Measurements from ENCODE around the gene PHACTR3. TPM values are rescaled to one million over a fixed set of nuclear protein-coding genes. Genes with fewer than 3 reads are reported as not detected.

The PHACTR3 gene
- total RNA-seq, 1 experiment from 2014 or later: 30.6 TPM

DNA sequence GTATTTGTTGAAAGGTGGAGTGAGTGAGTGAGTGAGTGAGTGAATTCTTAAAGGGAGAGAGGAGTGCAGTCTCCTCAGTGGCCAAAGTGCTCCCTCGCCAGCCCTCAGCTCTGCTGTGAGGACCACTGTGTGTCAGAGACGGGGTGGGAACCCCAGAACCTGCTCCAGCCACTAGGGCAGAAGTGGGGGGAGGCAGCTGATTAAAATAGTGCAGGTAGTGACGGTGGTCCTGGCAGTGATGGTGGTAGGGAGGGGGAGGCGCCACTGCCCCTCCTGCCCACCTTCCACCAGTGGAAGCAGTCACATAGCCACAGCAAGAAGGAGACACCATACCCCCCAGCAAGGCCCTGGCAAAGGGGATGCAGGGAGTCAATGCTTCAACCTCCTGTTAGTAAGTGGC, 133.5 kb downstream of the PHACTR3 start:
- BruUV-seq (replicated peaks): no TSS peak
- no peaks in the 10 kb centered on the region for H3K79me2 ChIP-seq (ENCODE audit: low read length)
- no peaks in the 10 kb centered on the region for H4K20me1 ChIP-seq (ENCODE audit: low read length)
- intact Hi-C loops (cut with micrococcal nuclease): no loop called here
- ATAC-seq (no peak), DNase-seq (no peak)
- no peaks in the 10 kb centered on the region for H3K9me2 ChIP-seq (replicated peaks; ENCODE audit: low read length)
- no peak overlapping the region for H2AFZ ChIP-seq (ENCODE audit: low read length)
- H3K27me3 ChIP-seq (ENCODE audit: low read length): peaks cover 84% of the 10 kb centered on the region
- H3K36me3 ChIP-seq (ENCODE audit: low read depth, low read length): no peaks in the 10 kb centered on the region
- H3K9me3 ChIP-seq (ENCODE audit: low read length): no peaks in the 10 kb centered on the region
- CTCF ChIA-PET: interaction anchor here (0.5 kb wide), 1 partner anchor 128 kb away, joined by 4 read pairs; no protein-coding TSS in a partner anchor
- H3K4me3 ChIP-seq (ENCODE audit: low read length): no peak overlapping the region
- no peak overlapping the region for H3K27ac ChIP-seq (ENCODE audit: low read length)
- TF ChIP-seq EZH2phosphoT487 (IDR thresholded peaks at IDR 0.05; ENCODE audit: borderline replicate concordance, low read length): no peak
- TF ChIP-seq, protein P1, sequence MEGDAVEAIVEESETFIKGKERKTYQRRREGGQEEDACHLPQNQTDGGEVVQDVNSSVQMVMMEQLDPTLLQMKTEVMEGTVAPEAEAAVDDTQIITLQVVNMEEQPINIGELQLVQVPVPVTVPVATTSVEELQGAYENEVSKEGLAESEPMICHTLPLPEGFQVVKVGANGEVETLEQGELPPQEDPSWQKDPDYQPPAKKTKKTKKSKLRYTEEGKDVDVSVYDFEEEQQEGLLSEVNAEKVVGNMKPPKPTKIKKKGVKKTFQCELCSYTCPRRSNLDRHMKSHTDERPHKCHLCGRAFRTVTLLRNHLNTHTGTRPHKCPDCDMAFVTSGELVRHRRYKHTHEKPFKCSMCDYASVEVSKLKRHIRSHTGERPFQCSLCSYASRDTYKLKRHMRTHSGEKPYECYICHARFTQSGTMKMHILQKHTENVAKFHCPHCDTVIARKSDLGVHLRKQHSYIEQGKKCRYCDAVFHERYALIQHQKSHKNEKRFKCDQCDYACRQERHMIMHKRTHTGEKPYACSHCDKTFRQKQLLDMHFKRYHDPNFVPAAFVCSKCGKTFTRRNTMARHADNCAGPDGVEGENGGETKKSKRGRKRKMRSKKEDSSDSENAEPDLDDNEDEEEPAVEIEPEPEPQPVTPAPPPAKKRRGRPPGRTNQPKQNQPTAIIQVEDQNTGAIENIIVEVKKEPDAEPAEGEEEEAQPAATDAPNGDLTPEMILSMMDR (conservative IDR thresholded peaks at IDR 0.05; ENCODE audit: low read depth, low read length): no peak
- TF ChIP-seq EZH2 (IDR thresholded peaks at IDR 0.05; ENCODE audit: low read length, unreplicated experiment): no peak
- POLR2A ChIA-PET (ENCODE audit: unreplicated experiment): no interaction called here
- no peaks in the 10 kb centered on the region for H3K4me1 ChIP-seq (ENCODE audit: insufficient read depth, low read length)
- H3K4me2 ChIP-seq (ENCODE audit: low read length): no peak overlapping the region
- H3K9ac ChIP-seq (ENCODE audit: low read length): no peak overlapping the region
- H3F3A ChIP-seq (ENCODE audit: low read length, unreplicated experiment): no peaks in the 10 kb centered on the region

DNA sequence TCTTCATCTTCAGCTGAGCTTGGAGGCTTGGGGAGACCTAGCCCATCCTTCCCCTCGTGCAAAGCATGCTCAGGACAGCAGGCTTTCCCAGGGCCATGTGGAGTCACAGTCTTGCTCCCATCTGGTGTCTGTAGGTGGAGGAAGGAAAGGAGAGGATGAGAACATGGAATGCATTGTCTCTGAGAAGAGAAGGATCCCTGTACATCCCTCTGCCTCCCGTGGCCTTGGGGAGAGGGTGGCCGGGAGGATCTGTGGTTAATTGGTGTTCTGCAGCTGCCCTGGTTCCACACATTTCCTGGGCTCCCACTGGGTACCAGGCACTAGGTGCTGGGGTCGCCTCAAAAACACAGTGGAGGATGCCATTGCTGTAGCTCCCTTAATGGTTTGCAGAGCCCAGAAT, 134.5 kb downstream of the PHACTR3 start:
- H3K36me3 ChIP-seq (ENCODE audit: low read depth, low read length): no peaks in the 10 kb centered on the region
- POLR2A ChIA-PET (ENCODE audit: unreplicated experiment): no interaction called here
- H3F3A ChIP-seq (ENCODE audit: low read length, unreplicated experiment): no peaks in the 10 kb centered on the region
- BruUV-seq (replicated peaks): no TSS peak
- H3K4me1 ChIP-seq (ENCODE audit: insufficient read depth, low read length): no peaks in the 10 kb centered on the region
- TF ChIP-seq EZH2phosphoT487 (IDR thresholded peaks at IDR 0.05; ENCODE audit: borderline replicate concordance, low read length): no peak
- TF ChIP-seq, protein P1 (conservative IDR thresholded peaks at IDR 0.05; ENCODE audit: low read depth, low read length): no peak
- no peak for TF ChIP-seq EZH2 (IDR thresholded peaks at IDR 0.05; ENCODE audit: low read length, unreplicated experiment)
- H3K4me2 ChIP-seq (ENCODE audit: low read length): no peak overlapping the region
- DNase-seq: no peak
- no peak overlapping the region for H2AFZ ChIP-seq (ENCODE audit: low read length)
- H3K27ac ChIP-seq (ENCODE audit: low read length): no peak overlapping the region
- no peaks in the 10 kb centered on the region for H4K20me1 ChIP-seq (ENCODE audit: low read length)
- no peaks in the 10 kb centered on the region for H3K9me3 ChIP-seq (ENCODE audit: low read length)
- CTCF ChIA-PET: no interaction called here
- H3K9me2 ChIP-seq (replicated peaks; ENCODE audit: low read length): no peaks in the 10 kb centered on the region
- H3K27me3 ChIP-seq (ENCODE audit: low read length): peaks cover 76% of the 10 kb centered on the region
- intact Hi-C loops (cut with micrococcal nuclease): no loop called here
- ATAC-seq: no peak
- H3K4me3 ChIP-seq (ENCODE audit: low read length): no peak overlapping the region
- H3K79me2 ChIP-seq (ENCODE audit: low read length): no peaks in the 10 kb centered on the region
- no peak overlapping the region for H3K9ac ChIP-seq (ENCODE audit: low read length)

DNA sequence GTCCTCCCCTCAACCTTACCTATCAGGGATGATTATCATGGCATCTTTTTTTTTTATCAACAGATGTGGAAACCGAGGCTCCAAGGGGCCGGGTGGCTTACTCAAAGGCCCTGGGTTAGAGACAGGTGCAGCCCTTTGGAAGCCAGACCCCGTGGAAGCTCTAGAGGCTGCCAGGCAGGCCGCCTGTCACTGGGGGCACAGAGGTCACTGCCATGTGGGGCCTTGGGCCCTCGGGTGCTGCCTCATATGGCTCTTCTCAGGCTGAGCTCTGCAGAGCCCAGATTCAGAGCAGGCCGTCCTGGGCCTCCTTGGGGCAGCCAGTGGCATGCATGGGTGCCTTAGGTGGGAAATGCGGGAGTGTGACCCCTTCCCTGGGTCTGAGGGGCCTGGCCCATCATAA, 136.3 kb downstream of the PHACTR3 start:
- TF ChIP-seq EZH2phosphoT487 (IDR thresholded peaks at IDR 0.05; ENCODE audit: borderline replicate concordance, low read length): no peak
- TF ChIP-seq, protein P1 (conservative IDR thresholded peaks at IDR 0.05; ENCODE audit: low read depth, low read length): no peak
- TF ChIP-seq EZH2 (IDR thresholded peaks at IDR 0.05; ENCODE audit: low read length, unreplicated experiment): no peak
- DNase-seq (no peak), ATAC-seq (no peak)
- H2AFZ ChIP-seq (ENCODE audit: low read length): no peak overlapping the region
- H3K27me3 ChIP-seq (ENCODE audit: low read length): peaks cover 67% of the 10 kb centered on the region
- no peaks in the 10 kb centered on the region for H3F3A ChIP-seq (ENCODE audit: low read length, unreplicated experiment)
- H3K9me2 ChIP-seq (replicated peaks; ENCODE audit: low read length): no peaks in the 10 kb centered on the region
- intact Hi-C loops (cut with micrococcal nuclease): no loop called here
- H3K4me2 ChIP-seq (ENCODE audit: low read length): no peak overlapping the region
- H3K4me1 ChIP-seq (ENCODE audit: insufficient read depth, low read length): no peaks in the 10 kb centered on the region
- no peak overlapping the region for H3K27ac ChIP-seq (ENCODE audit: low read length)
- ChIA-PET POLR2A (ENCODE audit: unreplicated experiment) (no interaction called here), CTCF (no interaction called here)
- no peak overlapping the region for H3K4me3 ChIP-seq (ENCODE audit: low read length)
- no peaks in the 10 kb centered on the region for H3K9me3 ChIP-seq (ENCODE audit: low read length)
- no peaks in the 10 kb centered on the region for H4K20me1 ChIP-seq (ENCODE audit: low read length)
- BruUV-seq (replicated peaks): no TSS peak
- H3K9ac ChIP-seq (ENCODE audit: low read length): no peak overlapping the region
- H3K36me3 ChIP-seq (ENCODE audit: low read depth, low read length): no peaks in the 10 kb centered on the region
- no peaks in the 10 kb centered on the region for H3K79me2 ChIP-seq (ENCODE audit: low read length)
